Stomach (tissue), 4 donors: ENCODE data around the gene TMEM151B.

Experiments
- EP300 ChIP-seq: sonication (generic); formaldehyde crosslinking; IDR thresholded peaks from one replicate; pipeline ENCODE4 v1.6.1; 2017; ENCODE audit warnings: antibody characterized with exemption
- POLR2A ChIP-seq, 4 donors: fragments of 450-650 bp; IDR thresholded peaks; one replicate each; pipeline ENCODE4 v1.6.1; 2016; ENCODE audit warnings: antibody characterized with exemption in 4 of 4, control low read depth in 2 of 4, mild to moderate bottlenecking in 1 of 4, moderate library complexity in 1 of 4
- POLR2AphosphoS5 ChIP-seq, 3 donors: sonication (generic); formaldehyde crosslinking; IDR thresholded peaks; one replicate each; pipeline ENCODE4 v1.6.1; 2016; ENCODE audit warnings: antibody characterized with exemption in 3 of 3
- TF ChIP-seq, protein P1 (sequence below), 7 experiments: fragments of 450-650 bp in 4 of 7; fragments of 200-600 bp in 3 of 7; sonication (generic) in 3 of 7; IDR thresholded peaks; one replicate each; pipeline ENCODE4 v1.5.1; 2016 to 2019; ENCODE audit warnings: antibody characterized with exemption in 7 of 7, control low read depth in 2 of 7, mild to moderate bottlenecking in 1 of 7

DNA sequence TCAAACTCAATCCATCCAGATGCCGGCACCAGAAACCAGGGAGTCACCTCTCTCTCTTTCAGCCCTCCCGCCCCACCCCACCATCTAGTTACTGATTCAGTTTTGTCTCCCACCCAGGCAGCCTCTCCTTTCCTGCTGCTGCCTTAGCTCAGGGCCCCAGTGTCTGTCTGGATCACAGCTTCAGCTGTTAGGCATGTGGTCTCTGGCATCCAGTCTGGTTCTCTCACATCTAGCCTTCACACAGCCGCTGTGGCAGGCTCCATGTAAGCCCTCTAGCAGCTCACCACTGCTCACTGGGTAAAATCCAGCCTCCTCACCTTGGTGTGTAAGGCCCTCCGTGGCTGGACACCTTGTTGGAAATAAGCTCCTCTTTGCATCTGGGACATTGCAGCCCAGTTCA is 21.6 kb downstream of the TMEM151B start:
- TF ChIP-seq, protein P1, sequence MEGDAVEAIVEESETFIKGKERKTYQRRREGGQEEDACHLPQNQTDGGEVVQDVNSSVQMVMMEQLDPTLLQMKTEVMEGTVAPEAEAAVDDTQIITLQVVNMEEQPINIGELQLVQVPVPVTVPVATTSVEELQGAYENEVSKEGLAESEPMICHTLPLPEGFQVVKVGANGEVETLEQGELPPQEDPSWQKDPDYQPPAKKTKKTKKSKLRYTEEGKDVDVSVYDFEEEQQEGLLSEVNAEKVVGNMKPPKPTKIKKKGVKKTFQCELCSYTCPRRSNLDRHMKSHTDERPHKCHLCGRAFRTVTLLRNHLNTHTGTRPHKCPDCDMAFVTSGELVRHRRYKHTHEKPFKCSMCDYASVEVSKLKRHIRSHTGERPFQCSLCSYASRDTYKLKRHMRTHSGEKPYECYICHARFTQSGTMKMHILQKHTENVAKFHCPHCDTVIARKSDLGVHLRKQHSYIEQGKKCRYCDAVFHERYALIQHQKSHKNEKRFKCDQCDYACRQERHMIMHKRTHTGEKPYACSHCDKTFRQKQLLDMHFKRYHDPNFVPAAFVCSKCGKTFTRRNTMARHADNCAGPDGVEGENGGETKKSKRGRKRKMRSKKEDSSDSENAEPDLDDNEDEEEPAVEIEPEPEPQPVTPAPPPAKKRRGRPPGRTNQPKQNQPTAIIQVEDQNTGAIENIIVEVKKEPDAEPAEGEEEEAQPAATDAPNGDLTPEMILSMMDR (IDR thresholded peaks at IDR 0.05): no peak
- TF ChIP-seq POLR2A (IDR thresholded peaks at IDR 0.05) (no peak), POLR2AphosphoS5 (IDR thresholded peaks at IDR 0.05) (no peak), EP300 (no peak)
